Epithelial cell of esophagus (primary cell): ENCODE data around the gene LIN28B.

ENCODE experiments used
- DNase-seq: peaks from one replicate; pipeline ENCODE4 v3.0.0; 2010; ENCODE audit warnings: low read depth
- H3K4me3 ChIP-seq: 2 replicates; pipeline ENCODE4 v1.5.1; 2011; ENCODE audit warnings: mild to moderate bottlenecking, low read length, control low read depth
- CTCF ChIP-seq: IDR thresholded peaks from 2 replicates; pipeline ENCODE4 v1.5.1; 2011; ENCODE audit warnings: low read depth, mild to moderate bottlenecking, low read length, control low read depth, inconsistent platforms; ENCODE audit not compliant: insufficient read depth; ENCODE audit errors: missing control alignments

The LIN28B gene

GRCh38 chr6:105051941-105052471, 95.1 kb downstream of the LIN28B start:
- DNase-seq, result peak; percentile 52
- no peak overlapping the region for H3K4me3 ChIP-seq
- no peak for TF ChIP-seq CTCF

DNA sequence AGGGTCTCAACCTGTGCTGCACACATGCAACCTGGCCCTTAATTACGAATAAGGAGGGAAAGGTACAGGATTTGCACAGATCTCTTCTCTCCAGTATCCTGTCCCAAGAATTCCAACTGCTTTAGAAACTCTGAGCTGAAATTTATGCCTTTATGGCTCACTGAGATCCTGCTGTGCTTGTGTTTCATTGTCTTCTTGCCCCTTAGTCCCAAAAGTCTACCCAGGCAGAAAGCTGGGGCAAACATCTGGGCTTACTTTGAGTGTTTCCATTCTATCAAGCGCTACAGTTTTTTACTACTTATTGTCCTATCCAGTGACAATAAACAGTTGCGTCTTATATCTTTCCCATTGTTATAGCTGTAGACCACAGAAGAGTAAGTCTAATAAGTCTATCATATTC, 99.7 kb downstream of the LIN28B start:
- no peak overlapping the region for H3K4me3 ChIP-seq
- no peak for TF ChIP-seq CTCF
- DNase-seq, result no peak

- TF ChIP-seq CTCF, result no peak
- no peak for DNase-seq
- H3K4me3 ChIP-seq, result no peak overlapping the region
These were observed 100.3 kb downstream of the LIN28B start for GRCh38 chr6:105057160-105057559.

DNA sequence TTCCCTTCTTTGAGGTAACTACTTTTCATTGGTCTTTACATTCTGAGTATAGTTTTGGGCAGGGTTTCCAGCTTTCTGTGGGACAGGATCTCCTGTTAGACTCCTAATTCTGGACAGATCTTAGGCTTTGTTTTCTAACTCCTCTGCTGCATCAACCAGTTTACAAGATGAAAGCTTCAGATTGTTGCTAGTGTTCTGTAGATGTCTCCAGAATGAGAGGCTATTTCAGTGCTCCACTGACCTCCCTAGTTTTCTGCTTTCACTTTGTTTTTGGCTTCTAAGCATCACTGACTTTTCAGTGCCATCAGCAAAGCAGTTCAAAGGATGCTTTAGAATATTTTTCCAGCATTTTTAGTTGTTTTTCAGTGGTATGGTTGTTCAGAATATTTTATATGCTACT, 101.4 kb downstream of the LIN28B start:
- DNase-seq, result no peak
- TF ChIP-seq CTCF, result no peak
- no peak overlapping the region for H3K4me3 ChIP-seq

DNA sequence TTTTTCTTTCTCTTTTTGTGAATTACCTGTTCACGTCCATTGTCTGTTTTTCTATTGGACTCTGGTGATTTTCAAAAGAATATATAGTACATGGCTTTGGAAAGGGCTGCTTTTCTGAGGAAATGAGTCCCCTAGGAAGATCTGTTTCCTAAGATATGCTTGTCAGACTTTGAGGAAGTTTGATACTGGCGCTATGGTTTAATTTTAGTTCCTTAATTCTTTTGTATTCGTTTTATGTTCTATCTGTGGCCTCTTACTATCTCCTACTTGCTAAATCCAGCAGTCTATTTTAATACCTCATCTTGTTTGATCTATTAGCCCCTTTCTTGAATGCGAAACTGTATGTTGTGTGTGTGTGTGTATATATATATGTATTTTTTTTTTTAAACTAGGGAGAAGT, 101.9 kb downstream of the LIN28B start:
- no peak for TF ChIP-seq CTCF
- DNase-seq, result no peak
- no peak overlapping the region for H3K4me3 ChIP-seq

DNA sequence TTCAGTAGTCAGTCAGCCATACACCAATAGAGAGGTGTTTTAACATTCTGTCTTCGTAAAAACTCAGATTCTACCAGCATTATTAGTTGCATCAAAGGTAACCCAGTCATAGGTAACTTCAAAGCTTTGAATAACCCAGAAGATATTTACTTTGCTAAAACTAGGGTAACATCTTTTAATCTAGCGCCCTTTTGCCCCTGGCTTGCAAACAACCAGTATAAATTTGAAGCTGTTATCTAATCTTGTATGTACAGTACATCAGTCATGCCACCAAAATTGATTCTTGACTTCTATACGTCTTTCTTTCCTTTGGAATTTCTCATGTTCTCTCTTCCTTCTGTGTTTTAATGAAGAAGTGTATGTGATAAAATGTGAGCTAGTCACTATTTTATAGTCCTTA, 109.3 kb downstream of the LIN28B start:
- DNase-seq, result no peak
- no peak for TF ChIP-seq CTCF
- no peak overlapping the region for H3K4me3 ChIP-seq

- no peak overlapping the region for H3K4me3 ChIP-seq
- DNase-seq, result no peak
- TF ChIP-seq CTCF, result no peak
These were observed 109.9 kb downstream of the LIN28B start for GRCh38 chr6:105066836-105067235.
